Activated CD4-positive, alpha-beta T cell treated with anti-CD3 and anti-CD28 coated beads, Interleukin-2, amount 10 ng/mL, durations not matched to agents 7 days and 5 days (primary cell): ENCODE data around the gene RETREG1. TPM values are rescaled to one million over a fixed set of nuclear protein-coding genes. Genes with fewer than 3 reads are reported as not detected.
"Not testable (repeated sequence)": the region's sequence is repeated elsewhere in the genome, so short reads cannot be mapped to it uniquely, and the experiment has no call there.

Experiments used
- CTCF ChIA-PET: fragments of 350-600 bp; sonication (Branson Sonifier 250); formaldehyde crosslinking; loops from one replicate; lab custom pipeline; 2021; ENCODE audit warnings: antibody characterized with exemption; lab: Charles Lee
- POLR2A ChIA-PET: fragments of 350-600 bp; sonication (Branson Sonifier 250); formaldehyde crosslinking; loops from one replicate; lab custom pipeline; 2021; ENCODE audit warnings: antibody characterized with exemption; lab: Charles Lee
- DNase-seq: peaks from one replicate; pipeline ENCODE4 v3.0.0-alpha.2; 2020
- H3K27ac Mint-ChIP-seq: one replicate; pipeline ENCODE4 v1.8.0; 2021; ENCODE audit warnings: mild to moderate bottlenecking, moderate library complexity, mixed read lengths
- H3K27me3 Mint-ChIP-seq: one replicate; pipeline ENCODE4 v1.8.0; 2021; ENCODE audit warnings: mixed read lengths
- H3K36me3 Mint-ChIP-seq: one replicate; pipeline ENCODE4 v1.8.0; 2021; ENCODE audit warnings: low read depth, mixed read lengths
- H3K4me1 Mint-ChIP-seq: one replicate; pipeline ENCODE4 v1.8.0; 2021; ENCODE audit warnings: mixed read lengths
- H3K4me3 Mint-ChIP-seq: one replicate; pipeline ENCODE4 v1.8.0; 2021; ENCODE audit warnings: mild to moderate bottlenecking, moderate library complexity, mixed read lengths
- H3K9me3 Mint-ChIP-seq: one replicate; pipeline ENCODE4 v1.8.0; 2021; ENCODE audit warnings: mixed read lengths
- total RNA-seq, 2 experiments: library from RNA; stranded (reverse); gene quantifications; one replicate each; pipeline ENCODE4 v1.2.3, GENCODE V29; 2021

RETREG1 gene
- total RNA-seq, 2 experiments from 2014 or later, result 48.4 to 50.5 TPM

GRCh38 chr5:16457451-16457850 is 159.3 kb downstream of the RETREG1 start:
- CTCF ChIA-PET, result interaction anchor here (0.9 to 2.8 kb wide), 2 partner anchors 9 to 11 kb away, joined by 3 to 19 read pairs; no protein-coding TSS in a partner anchor
- Mint-ChIP-seq H3K27ac (no peak overlapping the region), H3K27me3 (no peaks in the 10 kb centered on the region), H3K36me3 (peaks cover 59% of the 10 kb centered on the region), H3K4me1 (peaks cover 55% of the 10 kb centered on the region), H3K4me3 (no peak overlapping the region), H3K9me3 (no peaks in the 10 kb centered on the region)
- no peak for DNase-seq
- POLR2A ChIA-PET, result no interaction called here

GRCh38 chr5:16456103-16456832 is 160.5 kb downstream of the RETREG1 start:
- Mint-ChIP-seq H3K4me1 (peaks cover 44% of the 10 kb centered on the region), H3K9me3 (no peaks in the 10 kb centered on the region), H3K27ac (peak overlapping the region; percentile 75), H3K36me3 (peaks cover 55% of the 10 kb centered on the region), H3K4me3 (no peak overlapping the region), H3K27me3 (no peaks in the 10 kb centered on the region)
- ChIA-PET POLR2A (interaction anchor here (0.5 to 0.6 kb wide), 2 partner anchors 22 to 295 kb away, joined by 3 read pairs; no protein-coding TSS in a partner anchor), CTCF (interaction anchor here (1.0 to 2.8 kb wide), 4 partner anchors 8 to 296 kb away, joined by 5 to 19 read pairs (median 8); no protein-coding TSS in a partner anchor)
- peak; percentile 61 for DNase-seq

DNA sequence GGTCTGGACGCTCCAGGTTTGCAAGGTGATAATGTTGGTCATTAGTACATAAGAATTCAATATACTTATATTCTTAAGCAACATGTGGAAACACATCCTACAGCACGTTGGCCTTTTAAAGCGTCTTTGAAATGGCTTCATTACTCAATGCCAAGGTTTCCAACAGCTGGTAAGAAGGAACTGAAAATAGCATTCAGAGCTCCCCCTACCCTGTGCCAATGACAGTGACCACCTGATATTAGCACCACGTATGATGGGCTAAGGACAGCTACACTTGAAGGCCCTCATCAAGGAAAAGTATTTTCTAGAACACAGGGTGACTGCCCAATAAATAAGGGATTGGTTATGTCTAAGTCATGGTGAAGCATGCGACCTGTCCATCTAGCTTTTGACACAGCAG is 161.1 kb downstream of the RETREG1 start:
- Mint-ChIP-seq H3K36me3 (peaks cover 55% of the 10 kb centered on the region), H3K27ac (peak overlapping the region; percentile 75), H3K4me3 (no peak overlapping the region), H3K9me3 (no peaks in the 10 kb centered on the region), H3K4me1 (peaks cover 38% of the 10 kb centered on the region), H3K27me3 (no peaks in the 10 kb centered on the region)
- DNase-seq, result no peak
- ChIA-PET CTCF (interaction anchor here (1.0 to 2.8 kb wide), 4 partner anchors 9 to 295 kb away, joined by 5 to 19 read pairs (median 8); no protein-coding TSS in a partner anchor), POLR2A (no interaction called here)

- POLR2A ChIA-PET, result interaction anchor here (0.6 kb wide), 1 partner anchor 1630 kb away, joined by 9 read pairs; no protein-coding TSS in a partner anchor
- Mint-ChIP-seq H3K27me3 (no peaks in the 10 kb centered on the region), H3K9me3 (no peaks in the 10 kb centered on the region), H3K4me3 (no peak overlapping the region), H3K4me1 (peaks cover 31% of the 10 kb centered on the region), H3K27ac (no peak overlapping the region), H3K36me3 (peaks cover 61% of the 10 kb centered on the region)
- CTCF ChIA-PET, result interaction anchor here (2.0 to 2.8 kb wide), 2 partner anchors 8 to 10 kb away, joined by 9 to 19 read pairs; no protein-coding TSS in a partner anchor
- DNase-seq, result no peak
Measured at GRCh38 chr5:16454686-16455085, 162.1 kb downstream of the RETREG1 start.

- Mint-ChIP-seq H3K4me1 (peaks cover 24% of the 10 kb centered on the region), H3K36me3 (peaks cover 61% of the 10 kb centered on the region), H3K9me3 (no peaks in the 10 kb centered on the region), H3K27ac (no peak overlapping the region), H3K4me3 (no peak overlapping the region), H3K27me3 (no peaks in the 10 kb centered on the region)
- ChIA-PET POLR2A (no interaction called here), CTCF (no interaction called here)
- DNase-seq, result no peak
Measured at GRCh38 chr5:16453609-16454008, 163.2 kb downstream of the RETREG1 start.

GRCh38 chr5:16450163-16450562 is 166.6 kb downstream of the RETREG1 start:
- H3K9me3 Mint-ChIP-seq, result no peaks in the 10 kb centered on the region
- ChIA-PET CTCF (interaction anchor here (0.6 kb wide), 2 partner anchors 127 to 394 kb away, joined by 3 to 6 read pairs; no protein-coding TSS in a partner anchor), POLR2A (no interaction called here)
- H3K4me1 Mint-ChIP-seq, result peaks cover 4% of the 10 kb centered on the region
- H3K27me3 Mint-ChIP-seq, result no peaks in the 10 kb centered on the region
- no peak overlapping the region for H3K27ac Mint-ChIP-seq
- H3K4me3 Mint-ChIP-seq, result no peak overlapping the region
- no peak for DNase-seq
- H3K36me3 Mint-ChIP-seq, result peaks cover 67% of the 10 kb centered on the region

DNA sequence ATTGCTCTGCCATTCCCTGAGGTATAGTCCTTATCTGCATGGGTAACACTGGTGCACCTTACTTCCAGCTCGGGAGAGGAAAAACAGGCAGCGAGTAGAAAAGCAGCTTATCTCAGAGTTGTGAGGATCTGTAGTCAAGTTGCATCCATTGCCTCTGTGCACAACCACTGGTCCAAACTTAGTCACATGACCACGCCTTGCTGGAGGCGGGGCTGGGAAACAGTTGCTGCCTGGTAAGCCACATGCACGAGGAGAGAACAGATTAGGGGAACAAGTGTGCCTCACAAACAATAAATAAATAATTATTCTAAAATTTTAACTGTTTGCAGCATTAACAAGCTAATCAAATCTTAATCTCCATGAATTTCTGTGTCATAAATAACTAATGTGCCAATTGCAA is 169.8 kb downstream of the RETREG1 start:
- ChIA-PET POLR2A (interaction anchor here (0.6 kb wide), 1 partner anchor 12 kb away, joined by 3 read pairs; no protein-coding TSS in a partner anchor), CTCF (interaction anchor here (0.7 to 3.2 kb wide), 3 partner anchors 9 to 1426 kb away, joined by 3 to 19 read pairs (median 4); no protein-coding TSS in a partner anchor)
- Mint-ChIP-seq H3K27me3 (no peaks in the 10 kb centered on the region), H3K27ac (no peak overlapping the region), H3K4me3 (no peak overlapping the region), H3K36me3 (peaks cover 51% of the 10 kb centered on the region), H3K9me3 (no peaks in the 10 kb centered on the region), H3K4me1 (no peaks in the 10 kb centered on the region)
- no peak for DNase-seq

DNA sequence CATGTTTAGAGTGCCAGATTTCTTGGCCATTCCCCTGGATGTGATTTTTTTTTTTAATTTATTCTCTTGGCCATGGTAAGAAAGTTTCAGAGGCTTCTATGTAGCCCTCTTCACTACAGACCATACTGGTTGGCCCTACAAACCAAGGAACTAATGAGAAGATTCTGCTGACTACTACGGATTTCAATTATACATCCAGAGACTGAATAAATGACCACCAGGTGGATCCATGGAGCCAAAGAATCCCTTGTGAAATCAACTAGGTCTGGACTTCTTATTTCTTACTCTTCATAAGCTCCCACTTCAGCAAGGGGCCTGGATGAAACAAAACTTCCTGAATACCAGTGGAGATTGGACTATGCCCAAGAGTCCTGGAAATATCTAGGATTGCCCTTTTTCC is 178.8 kb downstream of the RETREG1 start:
- no peak for DNase-seq
- POLR2A ChIA-PET, result no interaction called here
- H3K27ac Mint-ChIP-seq, result no peak overlapping the region
- no peak overlapping the region for H3K4me3 Mint-ChIP-seq
- no peaks in the 10 kb centered on the region for H3K9me3 Mint-ChIP-seq
- H3K27me3 Mint-ChIP-seq, result peaks cover 6% of the 10 kb centered on the region
- CTCF ChIA-PET, result no interaction called here
- no peaks in the 10 kb centered on the region for H3K4me1 Mint-ChIP-seq
- H3K36me3 Mint-ChIP-seq, result no peaks in the 10 kb centered on the region

GRCh38 chr5:16436065-16436682 is 180.6 kb downstream of the RETREG1 start:
- CTCF ChIA-PET, result interaction anchor here (1.6 kb wide), 1 partner anchor 11 kb away, joined by 4 read pairs; no protein-coding TSS in a partner anchor
- H3K27ac Mint-ChIP-seq, H3K4me1 Mint-ChIP-seq, H3K36me3 Mint-ChIP-seq, POLR2A ChIA-PET, H3K9me3 Mint-ChIP-seq, DNase-seq, H3K27me3 Mint-ChIP-seq, H3K4me3 Mint-ChIP-seq: not testable (repeated sequence)

- no peak for DNase-seq
- ChIA-PET CTCF (no interaction called here), POLR2A (no interaction called here)
- Mint-ChIP-seq H3K36me3 (no peaks in the 10 kb centered on the region), H3K27ac (no peak overlapping the region), H3K9me3 (no peaks in the 10 kb centered on the region), H3K4me1 (no peaks in the 10 kb centered on the region), H3K4me3 (no peak overlapping the region), H3K27me3 (peaks cover 10% of the 10 kb centered on the region)
Measured at GRCh38 chr5:16431490-16431889, 185.3 kb downstream of the RETREG1 start.

DNA sequence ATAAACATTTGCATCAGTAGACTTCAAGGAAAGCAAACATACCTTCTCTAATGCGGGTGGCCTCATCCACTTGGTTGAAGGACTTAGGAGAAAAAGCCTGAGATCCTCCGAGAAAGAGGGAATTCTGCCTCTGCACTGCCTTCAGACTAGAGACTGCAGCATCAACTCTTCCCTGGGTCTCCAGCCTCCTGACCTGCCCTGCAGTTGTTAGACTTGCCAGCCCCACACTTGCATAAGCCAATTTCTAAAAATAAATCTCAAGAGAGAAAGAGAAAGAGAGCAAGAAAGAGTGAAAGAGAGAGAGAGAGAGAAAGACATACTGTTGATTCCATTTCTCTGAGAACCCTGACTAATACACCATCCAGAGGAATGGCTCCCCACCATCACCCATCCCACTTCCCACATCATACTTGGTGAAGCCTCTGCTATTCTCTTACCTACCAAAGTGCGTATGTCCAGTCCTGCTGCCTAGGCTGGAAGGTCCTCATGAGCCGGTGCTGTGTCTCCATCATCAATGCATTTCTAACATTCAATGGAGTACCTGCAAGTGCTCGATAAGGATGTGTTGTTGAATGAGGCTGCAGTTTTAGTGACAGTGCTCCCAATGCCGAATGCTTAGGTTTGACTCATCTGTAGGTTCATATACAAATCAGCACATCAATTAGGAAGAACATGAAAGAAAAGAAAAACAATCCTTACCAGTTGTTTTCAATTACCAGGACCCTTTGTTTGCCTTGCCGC is 186.3 kb downstream of the RETREG1 start:
- no peaks in the 10 kb centered on the region for H3K36me3 Mint-ChIP-seq
- H3K9me3 Mint-ChIP-seq, result no peaks in the 10 kb centered on the region
- no peak overlapping the region for H3K27ac Mint-ChIP-seq
- no peak for DNase-seq
- no peaks in the 10 kb centered on the region for H3K4me1 Mint-ChIP-seq
- no peak overlapping the region for H3K4me3 Mint-ChIP-seq
- CTCF ChIA-PET, result no interaction called here
- POLR2A ChIA-PET, result no interaction called here
- H3K27me3 Mint-ChIP-seq, result peaks cover 10% of the 10 kb centered on the region

DNA sequence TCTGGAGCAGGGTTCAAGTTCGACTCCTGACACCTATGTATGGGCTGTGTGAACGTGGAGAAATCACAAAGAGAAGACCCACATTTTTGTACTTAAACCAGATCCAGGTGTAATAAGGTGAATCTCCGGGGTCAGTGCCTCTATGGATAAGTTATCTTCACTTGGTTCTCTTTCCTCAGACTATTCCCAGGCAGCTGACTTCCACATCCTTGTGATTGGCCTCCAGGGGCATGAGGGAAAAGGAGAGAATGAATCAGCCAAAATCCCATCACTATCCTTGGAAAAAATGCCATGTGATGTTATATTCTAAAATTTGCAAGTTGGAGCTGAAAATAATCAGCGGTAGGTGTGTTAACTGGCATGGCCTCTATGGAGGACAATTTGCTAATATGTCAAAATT is 188.4 kb downstream of the RETREG1 start:
- Mint-ChIP-seq H3K4me1 (no peaks in the 10 kb centered on the region), H3K36me3 (no peaks in the 10 kb centered on the region), H3K27me3 (peaks cover 4% of the 10 kb centered on the region), H3K9me3 (no peaks in the 10 kb centered on the region), H3K4me3 (no peak overlapping the region), H3K27ac (peak overlapping the region; percentile 36)
- no peak for DNase-seq
- POLR2A ChIA-PET, result no interaction called here
- CTCF ChIA-PET, result interaction anchor here (1.1 kb wide), 1 partner anchor 23 kb away, joined by 3 read pairs; no protein-coding TSS in a partner anchor
